Measurements from ENCODE around the gene VCX2. TPM values are rescaled to one million over a fixed set of nuclear protein-coding genes. Genes with fewer than 3 reads are reported as not detected.
A peak's percentile ranks its signal among the peaks of the same experiment; 100 is the strongest.
"Not testable (repeated sequence)": the region's sequence is repeated elsewhere in the genome, so short reads cannot be mapped to it uniquely, and the experiment has no call there.

Gene VCX2
- total RNA-seq: not detected
- polyA plus RNA-seq: not detected
- long read RNA-seq, donor 1: 0 reads
- long read RNA-seq, donor 2: 0 reads
- long read RNA-seq, donor 3: 0 reads
- long read RNA-seq, donor 4: 0 reads
- long read RNA-seq, donor 5: 0 reads
- long read RNA-seq, donor 6: 0 reads
- long read RNA-seq, donor 7: 0 reads
- long read RNA-seq, donor 8: 0 reads
- long read RNA-seq, donor 9: 0 reads
- long read RNA-seq, donor 10: 0 reads

DNA sequence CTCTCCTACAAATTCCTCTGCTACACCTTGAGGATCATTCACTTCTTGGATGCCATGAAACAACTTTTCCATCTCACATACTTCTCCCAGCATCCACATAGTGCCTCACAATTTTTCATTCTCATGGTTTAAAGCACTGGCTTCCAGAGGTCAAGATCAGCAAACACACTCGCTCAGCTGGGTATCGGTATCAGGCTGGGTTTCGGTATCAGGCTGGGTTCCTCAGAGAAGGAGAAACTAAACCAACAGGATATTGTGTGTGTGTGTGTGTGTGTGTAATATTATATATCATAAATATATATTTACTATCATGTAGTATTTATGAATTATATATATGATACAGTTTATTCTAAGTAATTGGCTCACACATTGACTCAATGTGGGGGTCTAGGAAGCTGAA lies at the start of gene VCX2:
Gene VCX2 (minus strand): TSS at position 99 of the 400 bp plus-strand sequence. CDS start 624 bp downstream, outside the sequence.
- H3K4me1 ChIP-seq; H3K27ac ChIP-seq; H3K36me3 ChIP-seq; H3K4me3 ChIP-seq; H3K27me3 ChIP-seq; H3K9me3 ChIP-seq; intact Hi-C loops (cut with DNase I; ENCODE audit: low total_unique reads); DNase-seq: not testable (repeated sequence)
- WGBS, 5 donors: 56 to 100% (median 91%) methylated on average over 3 of the region's 3 CpGs

DNA sequence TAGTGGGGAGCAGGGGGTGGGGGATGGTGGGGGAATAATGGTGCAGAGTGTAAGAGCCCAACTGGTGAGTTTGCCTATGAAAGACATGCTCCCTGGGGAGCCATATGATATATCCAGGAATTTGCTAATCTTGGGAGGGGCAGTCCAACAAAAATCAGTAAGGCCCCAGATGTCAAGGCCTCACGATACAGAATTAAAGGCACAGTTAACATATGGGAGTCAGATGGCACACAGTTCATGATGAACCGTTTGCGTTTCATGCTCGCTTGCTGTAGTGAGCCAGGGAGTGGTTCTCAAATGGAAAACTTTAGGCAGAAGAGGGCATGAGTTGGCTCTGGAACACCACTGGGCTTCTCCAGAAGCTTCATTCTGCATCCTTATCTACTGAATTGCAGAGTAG lies 33.9 kb upstream of the VCX2 start:
- Histone ChIP-seq H3K4me1 (no peaks in the 10 kb centered on the region), H3K27ac (no peak overlapping the region), H3K36me3 (no peaks in the 10 kb centered on the region), H3K9me3 (no peaks in the 10 kb centered on the region), H3K4me3 (no peak overlapping the region), H3K27me3 (no peaks in the 10 kb centered on the region)
- WGBS, 5 donors: 55 to 97% (median 68%) methylated on average over 4 of the region's 4 CpGs
- TF ChIP-seq, protein P1, sequence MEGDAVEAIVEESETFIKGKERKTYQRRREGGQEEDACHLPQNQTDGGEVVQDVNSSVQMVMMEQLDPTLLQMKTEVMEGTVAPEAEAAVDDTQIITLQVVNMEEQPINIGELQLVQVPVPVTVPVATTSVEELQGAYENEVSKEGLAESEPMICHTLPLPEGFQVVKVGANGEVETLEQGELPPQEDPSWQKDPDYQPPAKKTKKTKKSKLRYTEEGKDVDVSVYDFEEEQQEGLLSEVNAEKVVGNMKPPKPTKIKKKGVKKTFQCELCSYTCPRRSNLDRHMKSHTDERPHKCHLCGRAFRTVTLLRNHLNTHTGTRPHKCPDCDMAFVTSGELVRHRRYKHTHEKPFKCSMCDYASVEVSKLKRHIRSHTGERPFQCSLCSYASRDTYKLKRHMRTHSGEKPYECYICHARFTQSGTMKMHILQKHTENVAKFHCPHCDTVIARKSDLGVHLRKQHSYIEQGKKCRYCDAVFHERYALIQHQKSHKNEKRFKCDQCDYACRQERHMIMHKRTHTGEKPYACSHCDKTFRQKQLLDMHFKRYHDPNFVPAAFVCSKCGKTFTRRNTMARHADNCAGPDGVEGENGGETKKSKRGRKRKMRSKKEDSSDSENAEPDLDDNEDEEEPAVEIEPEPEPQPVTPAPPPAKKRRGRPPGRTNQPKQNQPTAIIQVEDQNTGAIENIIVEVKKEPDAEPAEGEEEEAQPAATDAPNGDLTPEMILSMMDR (IDR thresholded peaks at IDR 0.05): no peak
- TF ChIP-seq POLR2A (IDR thresholded peaks at IDR 0.05): no peak
- no peak for TF ChIP-seq POLR2AphosphoS5 (IDR thresholded peaks at IDR 0.05)
- TF ChIP-seq EP300 (IDR thresholded peaks at IDR 0.05): no peak
- intact Hi-C loops (cut with DNase I; ENCODE audit: low total_unique reads): no loop called here
- DNase-seq: no peak

DNA sequence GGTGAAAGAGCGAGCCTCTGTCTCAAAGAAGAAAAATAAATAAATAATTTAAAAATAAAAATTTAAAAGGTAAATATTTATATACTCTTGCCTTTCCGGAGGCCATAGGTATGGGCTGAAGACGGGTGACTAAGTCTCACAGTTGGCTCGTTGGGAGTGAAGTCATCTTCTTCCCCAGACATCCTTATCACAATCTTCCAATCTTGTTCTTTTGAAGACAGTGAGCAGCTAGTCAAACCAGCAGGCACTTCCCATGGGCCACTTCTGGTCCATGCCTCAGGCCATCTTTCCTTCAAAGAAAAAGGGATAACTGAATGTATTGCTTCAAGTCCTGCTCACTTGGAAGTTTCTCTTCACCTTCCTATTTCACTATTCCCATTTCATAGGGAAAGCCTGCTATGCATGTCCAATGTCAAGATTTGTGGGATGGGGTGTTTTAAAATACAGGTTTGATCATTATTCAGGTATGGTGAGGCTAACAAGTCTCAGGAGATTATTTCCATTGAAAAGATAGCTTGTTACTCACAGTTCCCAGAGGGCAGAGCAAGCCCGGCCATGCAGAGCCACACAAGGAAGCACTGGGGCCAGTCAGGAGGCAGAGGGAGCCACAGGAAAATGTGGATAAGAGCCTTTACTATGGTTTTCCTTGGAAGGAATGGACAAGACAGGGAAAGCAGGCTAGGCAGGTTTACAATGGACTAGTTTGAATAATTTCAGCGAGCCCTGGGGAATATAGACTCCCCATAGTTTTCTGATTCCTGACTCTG lies 33.3 kb upstream of the VCX2 start:
- intact Hi-C loops (cut with DNase I; ENCODE audit: low total_unique reads): no loop called here
- Histone ChIP-seq H3K27ac (no peak overlapping the region), H3K36me3 (no peaks in the 10 kb centered on the region), H3K4me3 (no peak overlapping the region), H3K9me3 (no peaks in the 10 kb centered on the region), H3K27me3 (no peaks in the 10 kb centered on the region), H3K4me1 (no peaks in the 10 kb centered on the region)
- TF ChIP-seq POLR2AphosphoS5 (IDR thresholded peaks at IDR 0.05) (no peak), POLR2A (IDR thresholded peaks at IDR 0.05) (no peak), EP300 (IDR thresholded peaks at IDR 0.05) (no peak)
- TF ChIP-seq, protein P1 (IDR thresholded peaks at IDR 0.05): no peak
- 52 to 88% (median 75%) methylated on average over 5 to 6 of the region's 6 CpGs for WGBS, 5 donors
- DNase-seq: no peak

DNA sequence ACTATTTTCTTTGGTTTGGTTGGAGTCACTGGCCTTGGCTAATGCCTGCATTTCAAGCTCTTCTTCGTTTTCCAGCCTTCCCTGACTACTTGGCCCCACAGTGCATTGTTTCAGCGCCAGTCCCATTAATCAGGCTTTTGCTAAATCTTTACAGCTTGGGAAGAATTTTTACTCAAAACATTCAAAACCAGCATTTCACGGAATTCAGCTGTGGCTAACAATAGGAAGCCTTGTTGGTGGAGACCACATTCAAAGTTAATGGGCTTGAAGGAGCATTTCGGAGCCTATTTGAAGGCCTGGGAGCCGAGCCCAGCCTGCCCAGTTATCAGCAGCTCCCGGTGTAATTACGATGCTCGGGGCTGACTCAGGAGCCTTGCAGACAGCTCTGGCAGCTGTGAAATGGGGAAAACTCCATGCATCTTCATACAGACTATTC lies 30.8 kb upstream of the VCX2 start:
- no peaks in the 10 kb centered on the region for H3K9me3 ChIP-seq
- no peaks in the 10 kb centered on the region for H3K27me3 ChIP-seq
- no peak overlapping the region for H3K4me3 ChIP-seq
- peak in 1 of 2 donors; percentile 29 for DNase-seq
- WGBS, 5 donors: 51 to 71% (median 61%) methylated on average over 4 to 8 of the region's 8 CpGs
- intact Hi-C loops (cut with DNase I; ENCODE audit: low total_unique reads): no loop called here
- TF ChIP-seq, protein P1 (IDR thresholded peaks at IDR 0.05): no peak
- no peak for TF ChIP-seq EP300 (IDR thresholded peaks at IDR 0.05)
- no peak for TF ChIP-seq POLR2AphosphoS5 (IDR thresholded peaks at IDR 0.05)
- no peak for TF ChIP-seq POLR2A (IDR thresholded peaks at IDR 0.05)
- H3K36me3 ChIP-seq: no peaks in the 10 kb centered on the region
- H3K4me1 ChIP-seq: no peaks in the 10 kb centered on the region
- H3K27ac ChIP-seq: no peak overlapping the region

DNA sequence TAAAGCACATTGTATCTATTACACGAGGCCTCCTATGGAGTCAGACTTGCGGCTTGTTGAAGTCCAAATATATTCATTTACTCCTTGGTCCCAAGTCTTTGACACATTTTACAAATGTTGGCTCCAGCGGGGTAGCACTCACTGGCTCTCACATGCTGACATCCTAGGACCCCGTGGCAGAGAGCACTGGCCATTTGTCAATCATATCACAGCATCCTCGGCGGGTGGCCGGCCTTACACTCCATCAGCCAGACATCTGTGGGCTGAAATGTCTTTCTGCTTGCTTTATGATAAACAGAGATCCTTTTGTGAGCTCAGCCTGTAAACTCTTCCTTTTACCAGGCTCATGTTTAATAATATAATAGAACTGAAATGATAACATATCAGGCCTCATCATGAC lies 25.7 kb upstream of the VCX2 start:
- Histone ChIP-seq H3K4me3 (no peak overlapping the region), H3K4me1 (no peaks in the 10 kb centered on the region), H3K27ac (no peak overlapping the region), H3K36me3 (no peaks in the 10 kb centered on the region), H3K27me3 (no peaks in the 10 kb centered on the region), H3K9me3 (peaks cover 0 to 4% (median 0%) of the 10 kb centered on the region in 4 donors)
- no peak for DNase-seq
- 75 to 85% (median 79%) methylated on average over 5 to 7 of the region's 7 CpGs for WGBS, 5 donors
- TF ChIP-seq, protein P1 (IDR thresholded peaks at IDR 0.05): no peak
- intact Hi-C loops (cut with DNase I; ENCODE audit: low total_unique reads): no loop called here

All from stomach (tissue), 19 donors.